ENCODE data around the gene PDLIM5. TPM values are rescaled to one million over a fixed set of nuclear protein-coding genes. Genes with fewer than 3 reads are reported as not detected.
A peak's percentile ranks its signal among the peaks of the same experiment; 100 is the strongest.

The PDLIM5 gene
- total RNA-seq, 1 donor from 2014 or later, result 75.3 TPM

DNA sequence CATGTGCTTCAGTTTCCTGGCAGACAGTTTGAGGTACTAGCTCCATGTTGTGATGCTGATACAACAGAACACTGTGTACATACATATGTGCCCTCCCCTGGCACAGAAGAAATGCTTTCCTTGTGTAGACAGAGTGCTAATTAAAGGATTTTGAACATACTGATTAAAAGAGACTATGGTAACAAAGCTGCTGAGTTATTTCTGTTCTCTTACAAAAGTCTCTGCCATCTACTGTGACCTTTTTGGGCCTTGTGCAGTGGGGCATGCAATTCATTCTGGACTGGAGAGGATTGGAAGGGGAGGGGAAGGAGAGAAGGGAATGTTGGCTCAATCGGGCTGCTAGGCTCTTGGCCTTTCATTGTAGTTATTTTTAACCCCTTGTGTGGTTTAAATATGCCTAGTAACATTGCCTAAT, 6.0 kb downstream of the PDLIM5 start:
- TF ChIP-seq, protein P1, sequence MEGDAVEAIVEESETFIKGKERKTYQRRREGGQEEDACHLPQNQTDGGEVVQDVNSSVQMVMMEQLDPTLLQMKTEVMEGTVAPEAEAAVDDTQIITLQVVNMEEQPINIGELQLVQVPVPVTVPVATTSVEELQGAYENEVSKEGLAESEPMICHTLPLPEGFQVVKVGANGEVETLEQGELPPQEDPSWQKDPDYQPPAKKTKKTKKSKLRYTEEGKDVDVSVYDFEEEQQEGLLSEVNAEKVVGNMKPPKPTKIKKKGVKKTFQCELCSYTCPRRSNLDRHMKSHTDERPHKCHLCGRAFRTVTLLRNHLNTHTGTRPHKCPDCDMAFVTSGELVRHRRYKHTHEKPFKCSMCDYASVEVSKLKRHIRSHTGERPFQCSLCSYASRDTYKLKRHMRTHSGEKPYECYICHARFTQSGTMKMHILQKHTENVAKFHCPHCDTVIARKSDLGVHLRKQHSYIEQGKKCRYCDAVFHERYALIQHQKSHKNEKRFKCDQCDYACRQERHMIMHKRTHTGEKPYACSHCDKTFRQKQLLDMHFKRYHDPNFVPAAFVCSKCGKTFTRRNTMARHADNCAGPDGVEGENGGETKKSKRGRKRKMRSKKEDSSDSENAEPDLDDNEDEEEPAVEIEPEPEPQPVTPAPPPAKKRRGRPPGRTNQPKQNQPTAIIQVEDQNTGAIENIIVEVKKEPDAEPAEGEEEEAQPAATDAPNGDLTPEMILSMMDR (IDR thresholded peaks at IDR 0.05; ENCODE audit: insufficient read depth, low read length, poor library complexity, severe bottlenecking), result no peak
- Histone ChIP-seq H3K27me3 (ENCODE audit: control insufficient read depth, insufficient read depth, low read length) (no peaks in the 10 kb centered on the region), H3K36me3 (ENCODE audit: control insufficient read depth, insufficient read depth, low read length) (no peaks in the 10 kb centered on the region), H3K4me3 (ENCODE audit: low read depth, low read length) (no peak overlapping the region)
- peak; percentile 25 for DNase-seq (ENCODE audit: low read depth)

DNA sequence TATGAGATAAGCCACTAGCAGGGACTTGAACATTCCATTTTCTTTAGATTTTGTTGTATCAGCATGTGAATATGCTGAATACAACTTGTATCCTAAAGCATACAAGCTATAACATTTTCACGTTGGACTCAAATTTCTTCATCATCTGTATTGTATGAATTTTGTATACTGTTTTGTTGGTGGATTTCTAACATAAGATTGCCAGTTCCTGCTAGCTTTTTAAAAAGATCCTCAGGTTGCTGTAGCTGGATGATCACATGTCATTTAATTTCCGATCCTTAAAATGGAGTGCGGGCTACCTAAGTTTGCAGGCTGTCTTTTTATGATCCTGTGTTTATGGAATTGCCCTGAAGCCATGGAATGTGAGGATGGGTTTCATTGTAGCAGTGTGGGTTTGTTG, 6.9 kb downstream of the PDLIM5 start:
- no peak for DNase-seq (ENCODE audit: low read depth)
- no peaks in the 10 kb centered on the region for H3K36me3 ChIP-seq (ENCODE audit: control insufficient read depth, insufficient read depth, low read length)
- TF ChIP-seq, protein P1 (IDR thresholded peaks at IDR 0.05; ENCODE audit: insufficient read depth, low read length, poor library complexity, severe bottlenecking), result no peak
- no peaks in the 10 kb centered on the region for H3K27me3 ChIP-seq (ENCODE audit: control insufficient read depth, insufficient read depth, low read length)
- no peak overlapping the region for H3K4me3 ChIP-seq (ENCODE audit: low read depth, low read length)

DNA sequence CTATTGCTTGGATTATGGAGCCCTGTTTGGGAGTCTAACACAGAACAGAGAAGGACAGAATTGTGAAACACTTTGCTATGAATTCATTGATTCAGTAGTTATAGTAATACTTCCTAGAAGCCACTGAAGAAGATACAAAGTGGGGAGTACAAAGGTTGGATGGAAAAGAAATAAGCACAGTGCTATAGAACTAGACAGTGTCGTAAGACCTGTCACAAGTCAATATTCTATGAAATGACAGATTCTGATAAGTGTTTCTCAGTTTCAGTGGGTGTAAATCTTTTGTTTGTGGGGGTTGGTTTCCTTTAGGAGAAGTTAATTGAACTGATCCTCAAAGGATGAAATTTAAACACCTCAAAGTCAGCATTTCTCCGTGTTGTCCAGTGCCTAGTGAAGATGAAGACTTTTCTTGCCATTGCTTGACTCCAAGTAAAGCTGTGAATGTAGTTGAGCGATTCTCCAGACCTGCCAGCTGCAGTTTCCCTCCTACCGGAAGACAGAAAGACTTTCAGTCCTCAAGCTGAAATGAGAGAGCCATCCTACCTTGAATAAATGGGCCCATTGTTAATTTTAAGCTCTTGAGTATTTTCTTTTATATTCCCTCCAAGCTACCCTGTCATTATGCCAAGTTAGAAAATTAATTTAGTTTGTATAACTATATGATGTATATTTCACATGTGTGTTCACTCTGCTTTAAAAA, 7.9 kb downstream of the PDLIM5 start:
- no peaks in the 10 kb centered on the region for H3K27me3 ChIP-seq (ENCODE audit: control insufficient read depth, insufficient read depth, low read length)
- TF ChIP-seq, protein P1 (IDR thresholded peaks at IDR 0.05; ENCODE audit: insufficient read depth, low read length, poor library complexity, severe bottlenecking), result no peak
- H3K4me3 ChIP-seq (ENCODE audit: low read depth, low read length), result no peak overlapping the region
- no peaks in the 10 kb centered on the region for H3K36me3 ChIP-seq (ENCODE audit: control insufficient read depth, insufficient read depth, low read length)
- no peak for DNase-seq (ENCODE audit: low read depth)

DNA sequence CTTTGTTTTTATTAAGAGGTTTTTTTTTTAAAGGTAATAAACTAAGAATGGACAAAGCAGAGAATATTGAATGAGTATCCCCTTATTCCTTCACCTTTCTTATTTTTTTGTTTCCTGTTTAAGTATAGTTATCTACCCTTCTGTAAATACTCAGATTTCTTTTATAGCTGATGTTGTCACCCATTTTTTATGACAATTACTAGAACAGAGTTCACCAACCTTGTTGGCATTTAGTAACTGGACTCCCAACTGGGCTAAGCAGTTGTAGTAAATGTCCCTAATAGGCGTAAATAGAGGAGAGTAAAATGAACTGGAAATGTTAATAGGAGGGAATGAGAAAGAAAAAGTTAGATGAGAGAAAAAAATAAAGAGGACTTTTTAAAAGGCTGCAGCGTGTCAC, 9.8 kb downstream of the PDLIM5 start:
- DNase-seq (ENCODE audit: low read depth), result no peak
- no peaks in the 10 kb centered on the region for H3K27me3 ChIP-seq (ENCODE audit: control insufficient read depth, insufficient read depth, low read length)
- no peaks in the 10 kb centered on the region for H3K36me3 ChIP-seq (ENCODE audit: control insufficient read depth, insufficient read depth, low read length)
- no peak overlapping the region for H3K4me3 ChIP-seq (ENCODE audit: low read depth, low read length)
- TF ChIP-seq, protein P1 (IDR thresholded peaks at IDR 0.05; ENCODE audit: insufficient read depth, low read length, poor library complexity, severe bottlenecking), result no peak

DNA sequence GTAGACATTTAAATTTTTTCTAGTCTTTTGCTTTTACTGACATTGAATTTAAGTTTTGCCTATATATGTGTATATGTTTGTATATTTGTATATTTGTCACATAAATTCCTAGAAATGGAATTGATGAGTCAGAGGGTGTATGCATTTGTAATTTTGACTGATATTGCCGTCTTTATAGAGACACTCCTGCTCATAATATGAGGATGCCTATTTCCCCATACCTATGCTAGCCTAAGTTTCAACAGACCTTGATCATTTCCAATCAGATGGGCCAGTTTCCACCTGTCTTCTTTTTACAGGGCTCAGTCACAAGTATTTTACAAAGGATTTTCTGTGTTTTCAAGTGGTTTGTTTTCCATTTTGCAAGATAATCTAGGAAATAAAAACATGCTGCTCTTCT, 10.8 kb downstream of the PDLIM5 start:
- no peaks in the 10 kb centered on the region for H3K36me3 ChIP-seq (ENCODE audit: control insufficient read depth, insufficient read depth, low read length)
- TF ChIP-seq, protein P1 (IDR thresholded peaks at IDR 0.05; ENCODE audit: insufficient read depth, low read length, poor library complexity, severe bottlenecking), result no peak
- no peak for DNase-seq (ENCODE audit: low read depth)
- no peak overlapping the region for H3K4me3 ChIP-seq (ENCODE audit: low read depth, low read length)
- H3K27me3 ChIP-seq (ENCODE audit: control insufficient read depth, insufficient read depth, low read length), result no peaks in the 10 kb centered on the region

DNA sequence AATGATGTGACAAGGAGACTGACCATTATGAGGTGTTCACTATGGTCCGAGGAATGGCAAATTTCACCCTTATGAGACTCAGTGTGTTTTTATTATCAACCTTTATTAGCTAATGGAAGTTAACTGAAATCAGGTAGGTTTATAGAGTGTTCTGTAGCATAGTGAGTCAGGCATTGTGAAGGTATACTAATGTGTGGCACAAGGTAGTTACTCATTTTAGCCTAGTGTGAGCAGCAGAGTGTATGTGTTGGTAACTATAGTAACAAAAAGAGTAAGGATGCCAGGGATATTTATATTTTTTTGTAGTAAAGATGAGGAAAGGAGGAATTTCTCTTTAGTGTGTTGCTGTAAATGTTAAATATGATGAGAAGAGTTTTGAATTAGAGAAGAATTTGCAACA, 12.0 kb downstream of the PDLIM5 start:
- H3K4me3 ChIP-seq (ENCODE audit: low read depth, low read length), result no peak overlapping the region
- H3K36me3 ChIP-seq (ENCODE audit: control insufficient read depth, insufficient read depth, low read length), result no peaks in the 10 kb centered on the region
- DNase-seq (ENCODE audit: low read depth), result no peak
- TF ChIP-seq, protein P1 (IDR thresholded peaks at IDR 0.05; ENCODE audit: insufficient read depth, low read length, poor library complexity, severe bottlenecking), result no peak
- H3K27me3 ChIP-seq (ENCODE audit: control insufficient read depth, insufficient read depth, low read length), result no peaks in the 10 kb centered on the region

Measured in kidney epithelial cell (primary cell).